Suprapubic skin (tissue), 4 donors: ENCODE data around the gene E2F1. TPM values are rescaled to one million over a fixed set of nuclear protein-coding genes. Genes with fewer than 3 reads are reported as not detected.

Experiments used
- DNase-seq, 2 donors: peaks; one replicate each; pipeline ENCODE4 v3.0.0-alpha.2; 2019; ENCODE audit warnings: low spot score in 2 of 2
- H3K27ac ChIP-seq: fragments of 200-600 bp; sonication (generic); one replicate; pipeline ENCODE4 v1.5.1; 2019
- H3K27me3 ChIP-seq: fragments of 200-600 bp; sonication (generic); one replicate; pipeline ENCODE4 v1.5.1; 2019
- H3K36me3 ChIP-seq: fragments of 200-600 bp; sonication (generic); one replicate; pipeline ENCODE4 v1.5.1; 2019
- H3K4me1 ChIP-seq: fragments of 200-600 bp; sonication (generic); one replicate; pipeline ENCODE4 v1.5.1; 2019
- H3K4me3 ChIP-seq: fragments of 200-600 bp; sonication (generic); one replicate; pipeline ENCODE4 v1.5.1; 2019; ENCODE audit warnings: mild to moderate bottlenecking
- H3K9me3 ChIP-seq: fragments of 200-600 bp; sonication (generic); one replicate; pipeline ENCODE4 v1.5.1; 2019
- EP300 ChIP-seq: sonication (generic); formaldehyde crosslinking; IDR thresholded peaks from one replicate; pipeline ENCODE4 v1.6.1; 2017; ENCODE audit warnings: antibody characterized with exemption
- POLR2A ChIP-seq, 2 donors: fragments of 450-650 bp; IDR thresholded peaks; one replicate each; pipeline ENCODE4 v1.6.1; 2017; ENCODE audit warnings: antibody characterized with exemption in 2 of 2, mild to moderate bottlenecking in 2 of 2, moderate library complexity in 2 of 2
- POLR2AphosphoS5 ChIP-seq, 3 donors: sonication (generic); formaldehyde crosslinking; IDR thresholded peaks; one replicate each; pipeline ENCODE4 v1.6.1; 2017; ENCODE audit warnings: antibody characterized with exemption in 3 of 3
- WGBS: methylation state at CpG from one replicate; pipeline ENCODE4 v1.1.5; 2018; 5-methylcytosine and 5-hydroxymethylcytosine counted together
- total RNA-seq, 4 donors: library from RNA; depleted of rRNA; stranded (reverse); fragments of >200 nt; gene quantifications; one replicate each; pipeline ENCODE4 v1.1.0, GENCODE V29; 2016
- TF ChIP-seq, protein P1 (sequence below), 2 donors: fragments of 200-600 bp in 1 of 2; fragments of 450-650 bp in 1 of 2; sonication (generic) in 1 of 2; IDR thresholded peaks; one replicate each; pipeline ENCODE4 v1.5.1; 2016 to 2019; ENCODE audit warnings: antibody characterized with exemption in 2 of 2, mild to moderate bottlenecking in 1 of 2, moderate library complexity in 1 of 2

E2F1 gene
- total RNA-seq, 4 donors from 2014 or later, result 3.5 to 5.6 (median 4.6) TPM

DNA sequence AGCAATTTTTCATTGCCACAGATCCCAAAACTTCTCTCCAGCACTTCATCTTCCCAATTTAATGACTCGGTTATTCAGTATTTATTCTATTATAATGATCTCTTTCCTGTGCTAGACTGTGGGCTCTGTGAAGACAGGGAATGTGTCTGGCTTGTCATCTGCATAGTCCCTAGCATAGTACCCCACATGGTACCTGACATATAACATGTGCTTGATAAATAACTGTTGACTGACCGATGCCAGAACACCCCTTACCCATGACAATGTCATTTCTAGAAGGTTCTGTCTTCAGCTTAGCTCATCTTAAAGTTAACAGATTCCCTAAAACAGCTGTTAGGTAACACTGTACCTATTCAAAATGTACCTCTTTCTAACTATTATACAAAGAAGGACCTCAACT, 30.3 kb upstream of the E2F1 start:
- 90% methylated on average over 2 of the region's 2 CpGs for WGBS
- no peaks in the 10 kb centered on the region for H3K27me3 ChIP-seq
- H3K4me3 ChIP-seq, result no peak overlapping the region
- TF ChIP-seq EP300 (no peak), POLR2A (IDR thresholded peaks at IDR 0.05) (no peak), POLR2AphosphoS5 (IDR thresholded peaks at IDR 0.05) (no peak)
- TF ChIP-seq, protein P1, sequence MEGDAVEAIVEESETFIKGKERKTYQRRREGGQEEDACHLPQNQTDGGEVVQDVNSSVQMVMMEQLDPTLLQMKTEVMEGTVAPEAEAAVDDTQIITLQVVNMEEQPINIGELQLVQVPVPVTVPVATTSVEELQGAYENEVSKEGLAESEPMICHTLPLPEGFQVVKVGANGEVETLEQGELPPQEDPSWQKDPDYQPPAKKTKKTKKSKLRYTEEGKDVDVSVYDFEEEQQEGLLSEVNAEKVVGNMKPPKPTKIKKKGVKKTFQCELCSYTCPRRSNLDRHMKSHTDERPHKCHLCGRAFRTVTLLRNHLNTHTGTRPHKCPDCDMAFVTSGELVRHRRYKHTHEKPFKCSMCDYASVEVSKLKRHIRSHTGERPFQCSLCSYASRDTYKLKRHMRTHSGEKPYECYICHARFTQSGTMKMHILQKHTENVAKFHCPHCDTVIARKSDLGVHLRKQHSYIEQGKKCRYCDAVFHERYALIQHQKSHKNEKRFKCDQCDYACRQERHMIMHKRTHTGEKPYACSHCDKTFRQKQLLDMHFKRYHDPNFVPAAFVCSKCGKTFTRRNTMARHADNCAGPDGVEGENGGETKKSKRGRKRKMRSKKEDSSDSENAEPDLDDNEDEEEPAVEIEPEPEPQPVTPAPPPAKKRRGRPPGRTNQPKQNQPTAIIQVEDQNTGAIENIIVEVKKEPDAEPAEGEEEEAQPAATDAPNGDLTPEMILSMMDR (IDR thresholded peaks at IDR 0.05), result no peak
- peaks cover 14% of the 10 kb centered on the region for H3K4me1 ChIP-seq
- DNase-seq, result no peak
- H3K36me3 ChIP-seq, result peaks cover 27% of the 10 kb centered on the region
- H3K27ac ChIP-seq, result no peak overlapping the region
- no peaks in the 10 kb centered on the region for H3K9me3 ChIP-seq

- 73% methylated on average over 10 of the region's 10 CpGs for WGBS
- Histone ChIP-seq H3K4me1 (peaks cover 7% of the 10 kb centered on the region), H3K27ac (no peak overlapping the region), H3K27me3 (no peaks in the 10 kb centered on the region), H3K36me3 (peaks cover 38% of the 10 kb centered on the region), H3K9me3 (no peaks in the 10 kb centered on the region), H3K4me3 (no peak overlapping the region)
- TF ChIP-seq, protein P1 (IDR thresholded peaks at IDR 0.05), result no peak
- TF ChIP-seq EP300 (no peak), POLR2A (IDR thresholded peaks at IDR 0.05) (no peak), POLR2AphosphoS5 (IDR thresholded peaks at IDR 0.05) (no peak)
- no peak for DNase-seq
Observed at GRCh38 chr20:33713865-33714367, 27.7 kb upstream of the E2F1 start.

DNA sequence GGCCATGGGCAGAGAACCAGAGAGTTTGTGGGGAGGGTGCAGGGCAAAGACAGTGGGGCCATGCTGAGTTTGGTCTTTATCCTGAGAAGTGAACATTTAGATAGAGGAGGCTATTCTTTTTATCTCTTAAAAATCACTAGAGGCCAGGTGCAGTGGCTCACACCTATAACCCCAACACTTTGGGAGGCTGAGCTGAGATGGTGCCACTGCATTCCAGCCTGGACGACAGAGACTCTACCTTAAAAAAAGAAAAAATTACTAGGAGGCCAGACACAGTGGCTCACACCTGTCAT, 25.2 kb upstream of the E2F1 start:
- H3K36me3 ChIP-seq, result peaks cover 51% of the 10 kb centered on the region

GRCh38 chr20:33710681-33711445, 24.7 kb upstream of the E2F1 start:
- H3K27ac ChIP-seq, result no peak overlapping the region
- peaks cover 56% of the 10 kb centered on the region for H3K36me3 ChIP-seq
- H3K4me1 ChIP-seq, result peaks cover 5% of the 10 kb centered on the region
- DNase-seq, result no peak
- H3K9me3 ChIP-seq, result no peaks in the 10 kb centered on the region
- H3K27me3 ChIP-seq, result no peaks in the 10 kb centered on the region
- TF ChIP-seq POLR2AphosphoS5 (IDR thresholded peaks at IDR 0.05), result no peak
- 81% methylated on average over 14 of the region's 14 CpGs for WGBS
- H3K4me3 ChIP-seq, result no peak overlapping the region

More for the DNA sequence above, 25.2 kb upstream of the E2F1 start:
- no peak for DNase-seq
- TF ChIP-seq EP300, result no peak
- no peak for TF ChIP-seq POLR2AphosphoS5 (IDR thresholded peaks at IDR 0.05)
- TF ChIP-seq, protein P1 (IDR thresholded peaks at IDR 0.05), result no peak
- no peak for TF ChIP-seq POLR2A (IDR thresholded peaks at IDR 0.05)
- WGBS, result 87% methylated on average over 1 of the region's 1 CpG
- no peaks in the 10 kb centered on the region for H3K9me3 ChIP-seq
- no peak overlapping the region for H3K27ac ChIP-seq
- H3K4me3 ChIP-seq, result no peak overlapping the region
- H3K4me1 ChIP-seq, result peaks cover 5% of the 10 kb centered on the region
- no peaks in the 10 kb centered on the region for H3K27me3 ChIP-seq

- H3K36me3 ChIP-seq, result peaks cover 56% of the 10 kb centered on the region
Observed at GRCh38 chr20:33709905-33710541, 23.8 kb upstream of the E2F1 start.

More at GRCh38 chr20:33709905-33710541, 23.8 kb upstream of the E2F1 start:
- H3K27ac ChIP-seq, result no peak overlapping the region
- H3K27me3 ChIP-seq, result no peaks in the 10 kb centered on the region
- peaks cover 5% of the 10 kb centered on the region for H3K4me1 ChIP-seq
- H3K9me3 ChIP-seq, result no peaks in the 10 kb centered on the region
- no peak for TF ChIP-seq EP300
- no peak for TF ChIP-seq POLR2A (IDR thresholded peaks at IDR 0.05)
- TF ChIP-seq, protein P1 (IDR thresholded peaks at IDR 0.05), result no peak
- TF ChIP-seq POLR2AphosphoS5 (IDR thresholded peaks at IDR 0.05), result no peak
- no peak for DNase-seq
- WGBS, result 76% methylated on average over 16 of the region's 16 CpGs
- H3K4me3 ChIP-seq, result no peak overlapping the region
